IMR-90 (cell line): ENCODE results near the gene DOCK10. TPM values are rescaled to one million over a fixed set of nuclear protein-coding genes. Genes with fewer than 3 reads are reported as not detected.
A peak's percentile ranks its signal among the peaks of the same experiment; 100 is the strongest.

ENCODE experiments used
- ATAC-seq: fragments of 200-7000 bp; cut with Tn5 transposase; 2 replicates; pipeline ENCODE4 v1.9.1; 2020; ENCODE audit warnings: low read depth, mild to moderate bottlenecking, moderate library complexity
- BruUV-seq: library from RNA; stranded (reverse); fragments of 400-500 nt; replicated peaks from 2 replicates; lab custom pipeline; 2021; lab: Mats Ljungman, UMichigan
- CTCF ChIA-PET: fragments of 300-600 bp; formaldehyde crosslinking; extraction: SDS; loops from one replicate; lab custom pipeline; 2021; ENCODE audit warnings: antibody characterized with exemption; lab: Yijun Ruan, JAX
- POLR2A ChIA-PET: fragments of 300-600 bp; sonication (Branson Sonifier 250); formaldehyde crosslinking; loops from one replicate; lab custom pipeline; 2022; ENCODE audit warnings: antibody characterized with exemption; ENCODE audit not compliant: unreplicated experiment; lab: Charles Lee
- DNase-seq: peaks from one replicate; pipeline ENCODE4 v3.0.0; 2013
- H2AFZ ChIP-seq: replicated peaks from 2 replicates; pipeline ENCODE3; 2013; ENCODE audit warnings: low read length, mild to moderate bottlenecking; ENCODE audit not compliant: poor library complexity
- H2AK5ac ChIP-seq: 2 replicates; pipeline ENCODE4 v1.6.1; 2013; ENCODE audit warnings: low read depth, low read length, inconsistent platforms
- H2AK9ac ChIP-seq: replicated peaks from 2 replicates; pipeline ENCODE3; 2013; ENCODE audit warnings: mild to moderate bottlenecking, low read depth, low read length, moderate library complexity; ENCODE audit not compliant: poor library complexity
- H2BK120ac ChIP-seq: 2 replicates; pipeline ENCODE4 v1.6.1; 2013; ENCODE audit warnings: low read depth, low read length, inconsistent platforms
- H2BK15ac ChIP-seq: 3 replicates; pipeline ENCODE4 v1.6.1; 2013; ENCODE audit warnings: low read depth, low read length, inconsistent platforms
- H2BK20ac ChIP-seq: 2 replicates; pipeline ENCODE4 v1.6.1; 2013; ENCODE audit warnings: low read depth, mild to moderate bottlenecking, inconsistent platforms, low read length, moderate library complexity
- H2BK5ac ChIP-seq: 2 replicates; pipeline ENCODE4 v1.6.1; 2013; ENCODE audit warnings: mild to moderate bottlenecking, low read depth, low read length, inconsistent platforms; ENCODE audit not compliant: poor library complexity, severe bottlenecking
- H3K14ac ChIP-seq: replicated peaks from 2 replicates; pipeline ENCODE4 v1.6.1; 2013; ENCODE audit warnings: low read depth, low read length, inconsistent platforms
- H3K18ac ChIP-seq: 2 replicates; pipeline ENCODE4 v1.6.1; 2013; ENCODE audit warnings: low read depth, low read length, control low read depth
- H3K23ac ChIP-seq: 2 replicates; pipeline ENCODE4 v1.6.1; 2013; ENCODE audit warnings: low read depth, low read length, inconsistent platforms
- H3K27ac ChIP-seq: 2 replicates; pipeline ENCODE4 v1.5.1; 2013; ENCODE audit warnings: mild to moderate bottlenecking, control low read depth, low read length; ENCODE audit not compliant: insufficient read depth
- H3K27me3 ChIP-seq: 2 replicates; pipeline ENCODE4 v1.6.1; 2013; ENCODE audit warnings: low read length; ENCODE audit not compliant: control insufficient read depth, insufficient read depth
- H3K36me3 ChIP-seq: 2 replicates; pipeline ENCODE4 v1.6.1; 2013; ENCODE audit warnings: low read length, mixed read lengths; ENCODE audit not compliant: control insufficient read depth, insufficient read depth
- H3K4ac ChIP-seq: 2 replicates; pipeline ENCODE4 v1.6.1; 2013; ENCODE audit warnings: low read depth, low read length, inconsistent platforms
- H3K4me1 ChIP-seq: 2 replicates; pipeline ENCODE4 v1.6.1; 2013; ENCODE audit warnings: low read length, mixed read lengths; ENCODE audit not compliant: control insufficient read depth, insufficient read depth
- H3K4me2 ChIP-seq: 2 replicates; pipeline ENCODE4 v1.6.1; 2013; ENCODE audit warnings: low read depth, mild to moderate bottlenecking, control low read depth, low read length, moderate library complexity
- H3K4me3 ChIP-seq: 2 replicates; pipeline ENCODE4 v1.5.1; 2013; ENCODE audit warnings: low read depth, mild to moderate bottlenecking, control low read depth, low read length, moderate library complexity; ENCODE audit not compliant: insufficient read depth
- H3K56ac ChIP-seq: 2 replicates; pipeline ENCODE4 v1.6.1; 2013; ENCODE audit warnings: low read length, inconsistent platforms; ENCODE audit not compliant: insufficient read depth; ENCODE audit errors: extremely low read depth
- H3K79me1 ChIP-seq, 2 experiments: 2 replicates each; pipeline ENCODE4 v1.6.1; 2013; ENCODE audit warnings: low read length in 2 of 2, inconsistent platforms in 1 of 2, low read depth in 1 of 2
- H3K9ac ChIP-seq: 2 replicates; pipeline ENCODE4 v1.6.1; 2013; ENCODE audit warnings: low read depth, low read length, control low read depth
- H3K9me1 ChIP-seq: 2 replicates; pipeline ENCODE4 v1.6.1; 2013; ENCODE audit warnings: low read length, inconsistent platforms; ENCODE audit not compliant: insufficient read depth
- H3K9me3 ChIP-seq: 2 replicates; pipeline ENCODE4 v1.6.1; 2013; ENCODE audit warnings: low read length; ENCODE audit not compliant: control insufficient read depth, insufficient read depth
- H4K20me1 ChIP-seq: 2 replicates; pipeline ENCODE4 v1.6.1; 2013; ENCODE audit warnings: low read length, inconsistent platforms; ENCODE audit not compliant: insufficient read depth
- H4K5ac ChIP-seq: 2 replicates; pipeline ENCODE4 v1.6.1; 2013; ENCODE audit warnings: mild to moderate bottlenecking, low read depth, low read length, control low read depth
- H4K8ac ChIP-seq, 2 experiments: 2 replicates each; pipeline ENCODE4 v1.6.1; 2013; ENCODE audit warnings: low read depth in 2 of 2, low read length in 2 of 2, control low read depth in 1 of 2, inconsistent platforms in 1 of 2
- H4K91ac ChIP-seq: 2 replicates; pipeline ENCODE4 v1.6.1; 2013; ENCODE audit warnings: low read depth, low read length, inconsistent platforms; ENCODE audit not compliant: insufficient read depth
- BHLHE40 ChIP-seq: fragments of 150-350 bp; IDR thresholded peaks from 2 replicates; pipeline ENCODE4 v1.6.1; 2016; ENCODE audit warnings: mild to moderate bottlenecking, low read depth, low read length
- CEBPB ChIP-seq: IDR thresholded peaks from 2 replicates; pipeline ENCODE4 v1.6.1; 2012; ENCODE audit warnings: low read depth, low read length, improper control_type of control experiment
- CHD1 ChIP-seq: IDR thresholded peaks from 2 replicates; pipeline ENCODE4 v1.6.1; 2012; ENCODE audit warnings: low read depth, low read length, improper control_type of control experiment
- CTCF ChIP-seq: conservative IDR thresholded peaks from 2 replicates; pipeline ENCODE4 v1.5.1; 2012; ENCODE audit warnings: mild to moderate bottlenecking, low read depth, low read length, improper control_type of control experiment
- FOS ChIP-seq: fragments of 150-350 bp; IDR thresholded peaks from 2 replicates; pipeline ENCODE4 v1.6.1; 2016; ENCODE audit warnings: low read depth, low read length
- MAFK ChIP-seq: IDR thresholded peaks from 2 replicates; pipeline ENCODE4 v1.6.1; 2012; ENCODE audit warnings: low read depth, low read length, improper control_type of control experiment
- MAZ ChIP-seq: IDR thresholded peaks from 2 replicates; pipeline ENCODE4 v1.6.1; 2012; ENCODE audit warnings: low read depth, mild to moderate bottlenecking, low read length, improper control_type of control experiment, moderate library complexity, borderline replicate concordance
- MXI1 ChIP-seq: IDR thresholded peaks from 2 replicates; pipeline ENCODE4 v1.6.1; 2012; ENCODE audit warnings: low read depth, mild to moderate bottlenecking, low read length, moderate library complexity, borderline replicate concordance
- NFE2L2 ChIP-seq: fragments of 150-350 bp; IDR thresholded peaks from 2 replicates; pipeline ENCODE4 v1.6.1; 2016; ENCODE audit warnings: low read depth, mild to moderate bottlenecking, low read length
- POLR2A ChIP-seq: IDR thresholded peaks from 2 replicates; pipeline ENCODE4 v1.6.1; 2012; ENCODE audit warnings: mild to moderate bottlenecking, low read depth, low read length
- RAD21 ChIP-seq: IDR thresholded peaks from 2 replicates; pipeline ENCODE4 v1.6.1; 2012; ENCODE audit warnings: low read length, improper control_type of control experiment
- RCOR1 ChIP-seq: IDR thresholded peaks from 2 replicates; pipeline ENCODE4 v1.6.1; 2012; ENCODE audit warnings: mild to moderate bottlenecking, low read length, improper control_type of control experiment; ENCODE audit not compliant: insufficient replicate concordance
- RFX5 ChIP-seq: IDR thresholded peaks from 2 replicates; pipeline ENCODE4 v1.8.0; 2012; ENCODE audit warnings: low read depth, mild to moderate bottlenecking, low read length, moderate library complexity
- SMC3 ChIP-seq: fragments of 150-350 bp; IDR thresholded peaks from 2 replicates; pipeline ENCODE4 v1.6.1; 2016; ENCODE audit warnings: low read depth, mild to moderate bottlenecking, antibody characterized with exemption, low read length, moderate library complexity
- WGBS, 2 experiments: methylation state at CpG; one replicate each; pipeline versions ENCODE4 v1.1.5 to v1.1.7; 2013; ENCODE audit warnings: missing lambda C conversion rate in 2 of 2; ENCODE audit not compliant: insufficient read length in 1 of 2; ENCODE audit errors: extremely low coverage in 2 of 2; 5-methylcytosine and 5-hydroxymethylcytosine counted together
- dilution Hi-C: fragments of 300-500 bp; cut with HindIII; formaldehyde crosslinking; loops from one replicate; pipeline ENCODE4 v1.14.3; 2018; ENCODE audit warnings: low sequenced_read_pairs; ENCODE audit not compliant: unreplicated experiment
- in situ Hi-C: fragments of 300-500 bp; cut with MboI; formaldehyde crosslinking; loops from 3 replicates; pipeline ENCODE4 v1.14.3; 2019; ENCODE audit warnings: low sequenced_read_pairs, inconsistent platforms, mixed read lengths
- intact Hi-C: fragments of 100-400 bp; cut with micrococcal nuclease; formaldehyde crosslinking; loops from 2 replicates; pipeline ENCODE4 v1.10.0; 2022
- polyA plus RNA-seq, 3 experiments: library from polyadenylated mRNA; depleted of rRNA; stranded (reverse); fragments of >200 nt; gene quantifications; 2 replicates each; pipeline ENCODE4 v1.2.3, GENCODE V29; 2012; ENCODE audit warnings: low replicate concordance in 1 of 3
- total RNA-seq: library from RNA; depleted of rRNA; stranded (reverse); fragments of >200 nt; gene quantifications from 2 replicates; pipeline ENCODE4 v1.2.3, GENCODE V29; 2012
- TF ChIP-seq, protein P1 (sequence below): fragments of 150-350 bp; IDR thresholded peaks from 2 replicates; pipeline ENCODE4 v1.6.1; 2017; ENCODE audit warnings: mild to moderate bottlenecking, antibody characterized with exemption, low read length, low read depth
- TF ChIP-seq, protein P2 (sequence below): fragments of 150-350 bp; IDR thresholded peaks from 2 replicates; pipeline ENCODE4 v1.6.1; 2016; ENCODE audit warnings: low read depth, mild to moderate bottlenecking, low read length, moderate library complexity, borderline replicate concordance

Gene DOCK10
- total and polyA plus RNA-seq, 2 of the 4 experiments (the other 2 are of a cell fraction) = 58.6 to 75.3 TPM

DNA sequence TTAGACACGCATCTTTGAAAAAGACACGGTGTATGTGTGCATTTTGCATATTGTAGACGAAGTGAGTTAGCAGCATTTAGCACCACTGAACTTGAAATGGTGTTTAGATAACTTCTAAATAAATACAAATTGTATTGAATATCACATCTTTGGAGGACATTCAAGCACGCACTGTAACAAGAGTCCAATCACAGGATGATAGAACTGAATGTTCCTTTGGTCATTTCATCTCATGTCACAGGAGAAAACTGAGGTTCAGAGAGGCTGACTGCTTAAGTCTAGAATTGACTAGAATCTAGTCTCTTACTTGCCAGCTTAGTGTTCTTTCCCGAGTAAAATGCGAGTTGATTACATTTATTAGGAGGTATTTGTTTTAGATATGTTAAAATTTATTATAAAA lies 206.9 kb downstream of the DOCK10 start:
- Histone ChIP-seq H3K4me1 (peaks cover 4% of the 10 kb centered on the region; the same call in 1 of the 2 replicates), H2AK5ac (0 out of 2 replicates have a peak overlapping the region, but pooled peaks have one; percentile 30), H3K4me2 (no peak overlapping the region), H2BK120ac (no peak overlapping the region), H3K9ac (no peak overlapping the region), H2AK9ac (no peak overlapping the region), H4K5ac (no peak overlapping the region), H3K56ac (no peak overlapping the region), H4K8ac (no peak overlapping the region), H3K23ac (no peak overlapping the region), H3K27me3 (no peaks in the 10 kb centered on the region), H3K14ac (no peak overlapping the region), H2BK15ac (no peak overlapping the region), H2BK20ac (no peak overlapping the region; the same call in 1 of the 2 replicates), H2AFZ (no peak overlapping the region), H4K20me1 (no peaks in the 10 kb centered on the region), H3K36me3 (peaks cover 2% of the 10 kb centered on the region), H3K79me1 (peaks cover 0 to 8% of the 10 kb centered on the region in 2 experiments; a peak in 2 of 4 replicates), H3K27ac (no peak overlapping the region), H3K9me3 (peaks cover 3% of the 10 kb centered on the region; the same call in 1 of the 2 replicates), H3K4me3 (no peak overlapping the region), H3K4ac (no peak overlapping the region), H4K91ac (no peak overlapping the region), H3K9me1 (peaks cover 8% of the 10 kb centered on the region), H2BK5ac (no peak overlapping the region), H3K18ac (no peak overlapping the region; the same call in 1 of the 2 replicates)
- whole genome bisulfite sequencing, 2 experiments = no CpG with 5 or more reads among the region's 6 CpGs
- no peak for TF ChIP-seq RCOR1
- no peak for TF ChIP-seq MAZ
- TF ChIP-seq CEBPB = no peak
- no peak for TF ChIP-seq MAFK
- TF ChIP-seq RAD21 = no peak
- TF ChIP-seq CTCF = no peak
- no peak for TF ChIP-seq POLR2A
- TF ChIP-seq MXI1 = no peak
- TF ChIP-seq FOS = no peak
- TF ChIP-seq, protein P1, sequence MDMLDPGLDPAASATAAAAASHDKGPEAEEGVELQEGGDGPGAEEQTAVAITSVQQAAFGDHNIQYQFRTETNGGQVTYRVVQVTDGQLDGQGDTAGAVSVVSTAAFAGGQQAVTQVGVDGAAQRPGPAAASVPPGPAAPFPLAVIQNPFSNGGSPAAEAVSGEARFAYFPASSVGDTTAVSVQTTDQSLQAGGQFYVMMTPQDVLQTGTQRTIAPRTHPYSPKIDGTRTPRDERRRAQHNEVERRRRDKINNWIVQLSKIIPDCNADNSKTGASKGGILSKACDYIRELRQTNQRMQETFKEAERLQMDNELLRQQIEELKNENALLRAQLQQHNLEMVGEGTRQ = no peak
- TF ChIP-seq SMC3 = no peak
- TF ChIP-seq NFE2L2 = no peak
- no peak for TF ChIP-seq BHLHE40
- TF ChIP-seq, protein P2, sequence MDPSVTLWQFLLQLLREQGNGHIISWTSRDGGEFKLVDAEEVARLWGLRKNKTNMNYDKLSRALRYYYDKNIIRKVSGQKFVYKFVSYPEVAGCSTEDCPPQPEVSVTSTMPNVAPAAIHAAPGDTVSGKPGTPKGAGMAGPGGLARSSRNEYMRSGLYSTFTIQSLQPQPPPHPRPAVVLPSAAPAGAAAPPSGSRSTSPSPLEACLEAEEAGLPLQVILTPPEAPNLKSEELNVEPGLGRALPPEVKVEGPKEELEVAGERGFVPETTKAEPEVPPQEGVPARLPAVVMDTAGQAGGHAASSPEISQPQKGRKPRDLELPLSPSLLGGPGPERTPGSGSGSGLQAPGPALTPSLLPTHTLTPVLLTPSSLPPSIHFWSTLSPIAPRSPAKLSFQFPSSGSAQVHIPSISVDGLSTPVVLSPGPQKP = no peak
- TF ChIP-seq CHD1 = no peak
- no peak for TF ChIP-seq RFX5
- in situ Hi-C loops (no loop called here), dilution Hi-C loops (no loop called here), intact Hi-C loops (no loop called here)
- ChIA-PET CTCF (no interaction called here), POLR2A (no interaction called here)
- DNase-seq (no peak), ATAC-seq (no peak)
- BruUV-seq = no TSS peak
